RWPE2 (cell line): Measurements from ENCODE around the gene DENND1A.

Source experiments
- ATAC-seq: fragments of 200-7000 bp; cut with Tn5 transposase; 3 replicates; pipeline ENCODE4 v1.9.1; 2021; ENCODE audit warnings: low read depth
- DNase-seq: peaks from one replicate; pipeline ENCODE4 v3.0.0-alpha.2; 2020; ENCODE audit warnings: low spot score
- H3K27ac ChIP-seq: fragments of 450-650 bp; 2 replicates; pipeline ENCODE4 v1.5.1; 2017; ENCODE audit warnings: mild to moderate bottlenecking; ENCODE audit not compliant: poor library complexity, severe bottlenecking
- H3K27me3 ChIP-seq: fragments of 250-450 bp; sonication (Bioruptor Pico); 2 replicates; pipeline ENCODE4 v1.5.1; 2021; ENCODE audit warnings: mild to moderate bottlenecking, moderate library complexity; ENCODE audit not compliant: insufficient read depth, poor library complexity, severe bottlenecking
- H3K36me3 ChIP-seq: fragments of 250-450 bp; sonication (Bioruptor Pico); 2 replicates; pipeline ENCODE4 v1.5.1; 2020; ENCODE audit warnings: low read depth, mild to moderate bottlenecking, moderate library complexity
- H3K4me1 ChIP-seq: fragments of 250-450 bp; sonication (Bioruptor Pico); 2 replicates; pipeline ENCODE4 v1.5.1; 2021; ENCODE audit warnings: mild to moderate bottlenecking, moderate library complexity; ENCODE audit not compliant: insufficient read depth, poor library complexity, severe bottlenecking
- H3K4me3 ChIP-seq: fragments of 250-450 bp; sonication (Bioruptor Pico); 2 replicates; pipeline ENCODE4 v1.5.1; 2021; ENCODE audit warnings: mild to moderate bottlenecking, moderate library complexity; ENCODE audit not compliant: severe bottlenecking
- H3K9me3 ChIP-seq: fragments of 250-450 bp; sonication (Bioruptor Pico); 2 replicates; pipeline ENCODE4 v1.5.1; 2021; ENCODE audit warnings: mild to moderate bottlenecking, moderate library complexity; ENCODE audit not compliant: severe bottlenecking
- TF ChIP-seq, protein P1 (sequence below): fragments of 450-650 bp; IDR thresholded peaks from one replicate; pipeline ENCODE4 v1.5.1; 2017; ENCODE audit warnings: mild to moderate bottlenecking, moderate library complexity; ENCODE audit not compliant: poor library complexity, severe bottlenecking

The DENND1A gene

DNA sequence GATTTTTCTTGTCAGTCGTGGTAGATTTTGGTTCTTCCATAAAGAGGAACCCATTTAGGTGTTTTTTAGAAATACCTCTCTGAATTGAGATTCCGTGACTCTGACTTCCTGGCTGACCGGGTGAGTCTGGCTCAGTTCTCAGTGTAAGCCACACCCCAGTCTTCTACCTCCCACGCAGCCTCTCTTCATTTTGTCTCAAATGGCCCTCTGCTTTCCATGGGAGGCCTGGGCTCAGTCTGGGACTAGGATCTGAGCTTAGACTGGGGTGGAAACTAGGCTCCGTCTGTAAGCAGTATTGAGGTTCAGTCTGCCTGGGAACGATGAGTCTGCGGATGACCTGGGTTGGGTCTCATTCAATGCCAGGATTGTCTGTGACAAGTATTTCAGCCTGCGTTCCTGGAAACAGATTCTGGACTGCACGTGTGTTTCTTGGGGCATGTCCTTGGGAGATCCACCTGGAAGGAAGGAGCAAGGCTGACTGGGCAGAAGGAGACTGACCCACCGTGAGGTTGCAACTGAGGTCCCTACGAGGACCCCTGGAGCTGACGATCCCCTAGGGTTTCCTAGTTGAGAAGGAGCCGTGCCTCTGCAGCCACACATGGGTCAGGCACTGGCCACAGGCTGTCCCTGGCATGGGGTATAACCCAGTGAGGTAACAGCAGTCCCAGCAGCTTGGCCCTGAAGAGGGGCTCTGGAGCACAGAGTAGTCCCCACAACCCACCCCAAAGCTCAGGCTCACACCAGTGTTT, 586.3 kb downstream of the DENND1A start:
- Histone ChIP-seq H3K27me3 (no peaks in the 10 kb centered on the region), H3K4me3 (no peak overlapping the region), H3K27ac (no peak overlapping the region), H3K36me3 (no peaks in the 10 kb centered on the region), H3K9me3 (no peaks in the 10 kb centered on the region), H3K4me1 (no peaks in the 10 kb centered on the region)
- DNase-seq (no peak), ATAC-seq (no peak)
- TF ChIP-seq, protein P1, sequence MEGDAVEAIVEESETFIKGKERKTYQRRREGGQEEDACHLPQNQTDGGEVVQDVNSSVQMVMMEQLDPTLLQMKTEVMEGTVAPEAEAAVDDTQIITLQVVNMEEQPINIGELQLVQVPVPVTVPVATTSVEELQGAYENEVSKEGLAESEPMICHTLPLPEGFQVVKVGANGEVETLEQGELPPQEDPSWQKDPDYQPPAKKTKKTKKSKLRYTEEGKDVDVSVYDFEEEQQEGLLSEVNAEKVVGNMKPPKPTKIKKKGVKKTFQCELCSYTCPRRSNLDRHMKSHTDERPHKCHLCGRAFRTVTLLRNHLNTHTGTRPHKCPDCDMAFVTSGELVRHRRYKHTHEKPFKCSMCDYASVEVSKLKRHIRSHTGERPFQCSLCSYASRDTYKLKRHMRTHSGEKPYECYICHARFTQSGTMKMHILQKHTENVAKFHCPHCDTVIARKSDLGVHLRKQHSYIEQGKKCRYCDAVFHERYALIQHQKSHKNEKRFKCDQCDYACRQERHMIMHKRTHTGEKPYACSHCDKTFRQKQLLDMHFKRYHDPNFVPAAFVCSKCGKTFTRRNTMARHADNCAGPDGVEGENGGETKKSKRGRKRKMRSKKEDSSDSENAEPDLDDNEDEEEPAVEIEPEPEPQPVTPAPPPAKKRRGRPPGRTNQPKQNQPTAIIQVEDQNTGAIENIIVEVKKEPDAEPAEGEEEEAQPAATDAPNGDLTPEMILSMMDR = no peak

DNA sequence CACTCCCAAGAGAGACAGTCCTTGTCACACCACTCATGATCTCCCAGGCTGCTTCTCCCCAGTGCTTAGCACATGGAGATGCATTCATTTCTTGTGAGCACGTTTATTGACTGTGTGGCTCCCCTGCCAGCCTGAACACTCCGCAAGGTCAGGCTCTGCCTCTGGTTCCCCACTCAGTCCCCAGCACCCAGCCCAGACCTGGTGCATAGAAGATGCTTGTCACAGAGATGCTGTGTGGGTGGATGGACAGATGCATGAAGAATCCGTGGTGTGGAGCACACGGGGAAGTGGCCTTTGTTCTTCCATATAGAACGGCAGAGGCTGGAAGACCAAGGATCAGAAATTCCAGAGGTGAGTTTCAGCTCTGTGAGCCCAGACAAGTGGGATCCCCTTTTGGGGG, 587.7 kb downstream of the DENND1A start:
- DNase-seq = no peak
- Histone ChIP-seq H3K9me3 (no peaks in the 10 kb centered on the region), H3K27me3 (no peaks in the 10 kb centered on the region), H3K4me3 (no peak overlapping the region), H3K36me3 (no peaks in the 10 kb centered on the region), H3K4me1 (no peaks in the 10 kb centered on the region), H3K27ac (no peak overlapping the region)
- ATAC-seq = no peak
- TF ChIP-seq, protein P1 = no peak

DNA sequence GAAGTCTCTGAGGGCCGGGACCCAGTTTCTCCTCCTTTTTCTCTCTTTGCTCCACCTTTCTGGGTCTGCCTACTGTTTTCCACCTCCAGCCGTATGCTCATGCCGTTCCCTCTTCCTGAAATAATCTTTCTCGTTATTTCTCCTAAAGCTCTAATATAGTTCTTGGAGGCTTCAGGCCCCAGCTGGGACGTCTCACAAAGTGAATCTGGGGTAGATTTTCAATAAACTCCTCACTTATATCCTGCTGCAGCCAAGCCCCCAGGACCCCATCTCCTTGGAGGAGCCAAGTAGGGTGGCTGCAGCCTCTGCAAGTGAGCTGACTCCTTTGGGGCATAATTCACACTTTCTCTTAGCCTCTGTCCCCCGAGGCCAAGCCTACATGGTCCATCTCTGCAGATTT, 588.1 kb downstream of the DENND1A start:
- no peak overlapping the region for H3K4me3 ChIP-seq
- ATAC-seq = no peak
- no peaks in the 10 kb centered on the region for H3K4me1 ChIP-seq
- DNase-seq = no peak
- H3K27ac ChIP-seq = no peak overlapping the region
- TF ChIP-seq, protein P1 = no peak
- H3K9me3 ChIP-seq = no peaks in the 10 kb centered on the region
- H3K27me3 ChIP-seq = no peaks in the 10 kb centered on the region
- no peaks in the 10 kb centered on the region for H3K36me3 ChIP-seq

DNA sequence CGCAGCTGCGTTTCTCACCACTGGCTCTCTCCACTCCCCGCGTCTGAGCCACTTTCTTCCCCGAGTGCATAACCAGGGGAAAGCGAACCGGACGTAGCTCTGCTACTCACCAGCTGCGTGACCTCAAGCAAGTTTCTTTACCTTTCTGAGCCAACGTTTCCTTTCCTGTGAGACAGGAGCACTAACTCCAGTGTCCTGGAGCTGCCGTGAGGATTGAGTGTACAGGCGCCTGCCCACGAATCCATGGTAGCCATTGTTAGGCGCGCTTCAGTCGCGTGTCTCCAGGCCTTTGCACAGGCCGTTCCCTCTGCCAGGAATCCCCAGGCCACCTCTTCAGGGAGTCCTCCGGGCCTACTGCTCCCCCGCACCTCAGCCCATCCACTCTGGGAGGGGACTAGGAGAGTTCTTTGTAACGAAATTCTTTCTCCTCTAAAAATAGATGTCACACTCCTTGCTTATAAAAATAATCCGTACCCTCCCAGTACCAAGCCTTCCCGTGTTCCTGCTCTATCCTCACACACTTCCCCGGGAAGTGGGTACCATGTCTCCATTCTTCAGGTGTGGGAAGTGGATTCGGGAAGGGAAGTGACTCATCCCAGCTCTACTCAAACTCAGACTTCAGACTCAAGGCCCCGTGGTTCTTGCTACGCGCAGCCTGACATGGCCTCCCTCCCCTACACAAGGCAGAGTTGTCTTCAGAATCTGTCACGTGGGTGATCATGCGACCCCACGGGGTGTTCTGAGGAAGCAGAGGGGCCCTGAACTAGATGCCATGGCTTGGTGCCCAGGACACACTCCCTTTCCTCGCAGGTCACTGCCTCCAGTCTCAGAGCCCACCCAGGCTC, 590.0 kb downstream of the DENND1A start:
- TF ChIP-seq, protein P1 = no peak
- Histone ChIP-seq H3K27ac (no peak overlapping the region), H3K27me3 (no peaks in the 10 kb centered on the region), H3K4me1 (no peaks in the 10 kb centered on the region), H3K36me3 (no peaks in the 10 kb centered on the region), H3K4me3 (no peak overlapping the region), H3K9me3 (no peaks in the 10 kb centered on the region)
- DNase-seq (no peak), ATAC-seq (no peak)
